ENCODE results near the gene KCNMB4.

GRCh38 chr12:70366581-70367257 is 629 bp downstream of the KCNMB4 start:
- TF ChIP-seq MAX (IDR thresholded peaks at IDR 0.05; ENCODE audit: low read depth) (peak; percentile 44; the same call in 1 of the 2 replicates), CTCF (IDR thresholded peaks at IDR 0.05) (no peak), MEF2A (IDR thresholded peaks at IDR 0.05; ENCODE audit: borderline replicate concordance, low read depth) (no peak), FOXJ3 (CRISPR knock-in tag; IDR thresholded peaks at IDR 0.05) (no peak), YY1 (IDR thresholded peaks at IDR 0.05; ENCODE audit: low read depth) (no peak), FOSL2 (IDR thresholded peaks at IDR 0.05; ENCODE audit: borderline replicate concordance, low read depth) (no peak), REST (IDR thresholded peaks at IDR 0.05; ENCODE audit: low read depth, low read length) (no peak), POLR2AphosphoS5 (IDR thresholded peaks at IDR 0.05; ENCODE audit: low read depth, low read length) (no peak), JUND (IDR thresholded peaks at IDR 0.05) (no peak), ZBTB33 (IDR thresholded peaks at IDR 0.05; ENCODE audit: borderline replicate concordance, low read depth) (no peak), SMC3 (IDR thresholded peaks at IDR 0.05; ENCODE audit: low read depth, low read length) (no peak), TAF1 (IDR thresholded peaks at IDR 0.05; ENCODE audit: borderline replicate concordance, low read depth, low read length) (no peak), CHD2 (IDR thresholded peaks at IDR 0.05; ENCODE audit: low read length, partially characterized antibody) (no peak), GATA2 (CRISPR knock-in tag; IDR thresholded peaks at IDR 0.05) (no peak)
